Skeletal muscle satellite cell (primary cell): ENCODE data around the gene MED12. TPM values are rescaled to one million over a fixed set of nuclear protein-coding genes. Genes with fewer than 3 reads are reported as not detected.

ENCODE experiments used
- H3K27me3 ChIP-seq: 2 replicates; pipeline ENCODE4 v1.7.0; 2013; ENCODE audit warnings: low read length; ENCODE audit not compliant: control insufficient read depth, insufficient read depth
- H3K36me3 ChIP-seq: 2 replicates; pipeline ENCODE4 v1.7.0; 2013; ENCODE audit warnings: mild to moderate bottlenecking, control low read depth, low read length; ENCODE audit not compliant: insufficient read depth
- H3K4me1 ChIP-seq: 2 replicates; pipeline ENCODE4 v1.7.0; 2013; ENCODE audit warnings: low read length; ENCODE audit not compliant: control insufficient read depth, insufficient read depth
- H3K4me2 ChIP-seq: 2 replicates; pipeline ENCODE4 v1.7.0; 2013; ENCODE audit warnings: mild to moderate bottlenecking, low read length
- H3K4me3 ChIP-seq: 2 replicates; pipeline ENCODE4 v1.7.0; 2013; ENCODE audit warnings: low read length
- H3K9ac ChIP-seq: 2 replicates; pipeline ENCODE4 v1.7.0; 2013; ENCODE audit warnings: mild to moderate bottlenecking, low read depth, low read length, moderate library complexity
- H3K9me3 ChIP-seq: replicated peaks from 2 replicates; pipeline ENCODE4 v1.7.0; 2013; ENCODE audit warnings: mild to moderate bottlenecking, control low read depth, low read length
- small RNA-seq: library from RNA; depleted of rRNA; stranded (forward); fragments of <200 nt; gene quantifications from one replicate; pipeline ENCODE3, GENCODE V24; 2012

MED12 gene

GRCh38 chrX:71181558-71181909 lies 63.1 kb downstream of the MED12 start:
- no peaks in the 10 kb centered on the region for H3K9me3 ChIP-seq
- no peaks in the 10 kb centered on the region for H3K27me3 ChIP-seq
- no peaks in the 10 kb centered on the region for H3K36me3 ChIP-seq
- no peaks in the 10 kb centered on the region for H3K4me1 ChIP-seq
- peak overlapping the region; percentile 66 for H3K4me3 ChIP-seq
- H3K9ac ChIP-seq = peak overlapping the region; percentile 81
- peak overlapping the region; percentile 79 for H3K4me2 ChIP-seq

- no peaks in the 10 kb centered on the region for H3K9me3 ChIP-seq
- no peaks in the 10 kb centered on the region for H3K36me3 ChIP-seq
- peak overlapping the region; percentile 81 for H3K4me2 ChIP-seq
- H3K27me3 ChIP-seq = no peaks in the 10 kb centered on the region
- H3K4me1 ChIP-seq = no peaks in the 10 kb centered on the region
- peak overlapping the region; percentile 81 for H3K9ac ChIP-seq
- H3K4me3 ChIP-seq = peak overlapping the region; percentile 66
These were observed 63.8 kb downstream of the MED12 start for GRCh38 chrX:71181910-71182799.

GRCh38 chrX:71182871-71183270 lies 64.5 kb downstream of the MED12 start:
- H3K27me3 ChIP-seq = no peaks in the 10 kb centered on the region
- no peak overlapping the region for H3K9ac ChIP-seq
- H3K4me3 ChIP-seq = peak overlapping the region; percentile 59

GRCh38 chrX:71183341-71183740 lies 64.9 kb downstream of the MED12 start:
- H3K9me3 ChIP-seq = no peaks in the 10 kb centered on the region
- no peak overlapping the region for H3K9ac ChIP-seq
- no peaks in the 10 kb centered on the region for H3K36me3 ChIP-seq
- H3K4me3 ChIP-seq = no peak overlapping the region
- H3K27me3 ChIP-seq = no peaks in the 10 kb centered on the region
- H3K4me1 ChIP-seq = no peaks in the 10 kb centered on the region
- H3K4me2 ChIP-seq = no peak overlapping the region

More at GRCh38 chrX:71182871-71183270, 64.5 kb downstream of the MED12 start:
- H3K4me2 ChIP-seq = peak overlapping the region; percentile 81
- no peaks in the 10 kb centered on the region for H3K36me3 ChIP-seq
- H3K4me1 ChIP-seq = no peaks in the 10 kb centered on the region
- H3K9me3 ChIP-seq = no peaks in the 10 kb centered on the region

- H3K4me1 ChIP-seq = no peaks in the 10 kb centered on the region
- H3K9me3 ChIP-seq = no peaks in the 10 kb centered on the region
- no peak overlapping the region for H3K4me3 ChIP-seq
- H3K36me3 ChIP-seq = no peaks in the 10 kb centered on the region
- H3K27me3 ChIP-seq = no peaks in the 10 kb centered on the region
- H3K4me2 ChIP-seq = no peak overlapping the region
- no peak overlapping the region for H3K9ac ChIP-seq
These were observed 65.7 kb downstream of the MED12 start for GRCh38 chrX:71184092-71184491.

GRCh38 chrX:71184803-71185495 lies 66.6 kb downstream of the MED12 start:
- Histone ChIP-seq H3K4me2 (no peak overlapping the region), H3K27me3 (no peaks in the 10 kb centered on the region), H3K4me1 (no peaks in the 10 kb centered on the region), H3K9ac (no peak overlapping the region), H3K4me3 (no peak overlapping the region), H3K9me3 (no peaks in the 10 kb centered on the region), H3K36me3 (no peaks in the 10 kb centered on the region)

GRCh38 chrX:71191248-71191647 lies 72.9 kb downstream of the MED12 start:
- Histone ChIP-seq H3K4me1 (no peaks in the 10 kb centered on the region), H3K36me3 (no peaks in the 10 kb centered on the region), H3K27me3 (no peaks in the 10 kb centered on the region), H3K9me3 (no peaks in the 10 kb centered on the region), H3K4me3 (no peak overlapping the region), H3K4me2 (no peak overlapping the region), H3K9ac (no peak overlapping the region)

Small RNAs within 50 kb of the gene (small RNA-seq; reads per million reads assigned to genes)
- not detected for gene CXorf65
